GM12891 (cell line): Measurements from ENCODE around the gene BCHE.

Experiments
- POLR2A ChIP-seq: IDR thresholded peaks from 2 replicates; pipeline ENCODE4 v1.6.1; 2011; ENCODE audit warnings: low read depth, low read length, control low read depth
- POLR2AphosphoS5 ChIP-seq: IDR thresholded peaks from 2 replicates; pipeline ENCODE4 v1.6.1; 2011; ENCODE audit warnings: low read depth, low read length, control low read depth
- POU2F2 ChIP-seq: IDR thresholded peaks from 2 replicates; pipeline ENCODE4 v1.6.1; 2011; ENCODE audit warnings: low read depth, mild to moderate bottlenecking, control low read depth, low read length, moderate library complexity

DNA sequence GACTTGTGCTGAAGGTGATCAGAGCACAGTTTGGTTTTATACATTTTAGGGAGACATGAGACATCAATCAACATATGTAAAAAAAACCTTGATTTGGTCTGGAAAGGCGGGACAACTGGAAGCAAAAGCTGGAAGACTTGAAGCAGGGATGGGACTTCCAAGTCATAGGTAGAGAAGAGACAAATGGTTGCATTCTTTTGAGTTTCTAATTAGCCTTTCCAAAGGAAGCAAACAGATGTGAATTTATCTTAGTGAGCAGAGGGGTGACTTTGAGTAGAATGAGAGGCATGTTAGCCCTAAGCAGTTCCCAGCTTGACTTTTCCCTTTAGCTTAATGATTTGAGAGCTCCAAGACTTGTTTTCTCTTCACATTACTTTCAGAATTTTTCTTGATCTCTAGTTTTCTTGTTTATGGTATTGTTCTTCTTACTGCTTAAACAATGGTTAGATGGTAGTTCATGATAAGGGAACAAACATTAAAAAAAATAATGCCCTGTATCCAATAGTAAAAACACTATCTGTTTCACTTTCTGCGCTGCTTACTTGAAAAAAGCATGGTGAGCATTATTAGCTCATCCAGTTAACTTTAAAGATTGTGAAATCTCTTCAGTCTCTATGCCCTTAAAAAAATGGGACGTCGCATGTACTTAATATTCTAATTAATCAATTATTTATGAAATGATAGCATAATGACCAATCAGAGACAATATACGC is 48.5 kb upstream of the BCHE start:
- TF ChIP-seq POLR2A: no peak
- no peak for TF ChIP-seq POLR2AphosphoS5
- TF ChIP-seq POU2F2: no peak
